Measurements from ENCODE around the gene RAP2C.

DNA sequence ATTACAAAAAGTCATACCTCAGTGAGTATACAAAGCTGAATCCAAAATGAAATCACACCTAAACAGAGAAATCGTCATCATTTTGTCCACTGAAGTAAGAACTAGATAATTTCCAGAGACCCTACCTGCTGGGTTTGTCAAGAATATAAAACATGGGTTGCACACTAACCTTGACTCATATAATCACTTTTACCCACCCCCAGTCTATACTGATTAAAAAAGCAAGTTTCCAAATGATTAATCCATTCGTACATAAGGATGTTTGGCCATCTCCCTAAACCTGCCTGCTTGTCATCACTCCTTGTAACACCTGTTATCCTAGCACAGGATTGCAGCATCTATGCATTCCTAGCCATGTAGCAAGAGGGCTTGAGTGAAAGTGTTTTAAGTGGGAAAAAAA lies 4.7 kb downstream of the RAP2C start:
- TF ChIP-seq POLR2AphosphoS5 (IDR thresholded peaks at IDR 0.05): no peak
- TF ChIP-seq, protein P1, sequence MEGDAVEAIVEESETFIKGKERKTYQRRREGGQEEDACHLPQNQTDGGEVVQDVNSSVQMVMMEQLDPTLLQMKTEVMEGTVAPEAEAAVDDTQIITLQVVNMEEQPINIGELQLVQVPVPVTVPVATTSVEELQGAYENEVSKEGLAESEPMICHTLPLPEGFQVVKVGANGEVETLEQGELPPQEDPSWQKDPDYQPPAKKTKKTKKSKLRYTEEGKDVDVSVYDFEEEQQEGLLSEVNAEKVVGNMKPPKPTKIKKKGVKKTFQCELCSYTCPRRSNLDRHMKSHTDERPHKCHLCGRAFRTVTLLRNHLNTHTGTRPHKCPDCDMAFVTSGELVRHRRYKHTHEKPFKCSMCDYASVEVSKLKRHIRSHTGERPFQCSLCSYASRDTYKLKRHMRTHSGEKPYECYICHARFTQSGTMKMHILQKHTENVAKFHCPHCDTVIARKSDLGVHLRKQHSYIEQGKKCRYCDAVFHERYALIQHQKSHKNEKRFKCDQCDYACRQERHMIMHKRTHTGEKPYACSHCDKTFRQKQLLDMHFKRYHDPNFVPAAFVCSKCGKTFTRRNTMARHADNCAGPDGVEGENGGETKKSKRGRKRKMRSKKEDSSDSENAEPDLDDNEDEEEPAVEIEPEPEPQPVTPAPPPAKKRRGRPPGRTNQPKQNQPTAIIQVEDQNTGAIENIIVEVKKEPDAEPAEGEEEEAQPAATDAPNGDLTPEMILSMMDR (IDR thresholded peaks at IDR 0.05): no peak
- TF ChIP-seq POLR2A (IDR thresholded peaks at IDR 0.05): no peak

All from transverse colon (tissue), 4 donors.